Measurements from ENCODE around the gene CMIP.

The CMIP gene

DNA sequence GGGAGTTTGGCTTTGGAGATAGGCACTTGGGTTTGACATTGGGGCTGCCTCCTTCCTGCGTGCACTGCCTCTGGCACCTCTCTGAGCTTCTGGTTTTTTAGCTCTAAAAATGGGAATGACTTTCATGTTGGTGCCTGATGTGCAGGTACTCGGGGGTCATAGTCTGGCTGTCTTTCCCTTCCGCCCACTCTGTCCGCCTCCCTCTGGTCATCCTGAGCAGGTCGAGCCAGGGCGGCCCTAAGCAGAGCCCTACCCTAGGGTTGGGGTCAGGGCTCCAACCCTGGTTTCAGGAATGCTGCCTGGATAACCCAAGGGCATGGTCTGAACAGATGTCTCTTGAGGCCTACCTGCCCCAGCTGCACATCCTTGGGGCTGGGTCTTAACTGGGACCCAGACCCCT is 64.8 kb downstream of the CMIP start:
- Mint-ChIP-seq H3K4me3 (no peak overlapping the region), H3K9me3 (peaks cover 2% of the 10 kb centered on the region), H3K27me3 (ENCODE audit: low read depth) (no peaks in the 10 kb centered on the region), H3K4me1 (peaks cover 22% of the 10 kb centered on the region), H3K27ac (no peak overlapping the region), H3K36me3 (ENCODE audit: low read depth) (peaks cover 6% of the 10 kb centered on the region)
- TF ChIP-seq, protein P1, sequence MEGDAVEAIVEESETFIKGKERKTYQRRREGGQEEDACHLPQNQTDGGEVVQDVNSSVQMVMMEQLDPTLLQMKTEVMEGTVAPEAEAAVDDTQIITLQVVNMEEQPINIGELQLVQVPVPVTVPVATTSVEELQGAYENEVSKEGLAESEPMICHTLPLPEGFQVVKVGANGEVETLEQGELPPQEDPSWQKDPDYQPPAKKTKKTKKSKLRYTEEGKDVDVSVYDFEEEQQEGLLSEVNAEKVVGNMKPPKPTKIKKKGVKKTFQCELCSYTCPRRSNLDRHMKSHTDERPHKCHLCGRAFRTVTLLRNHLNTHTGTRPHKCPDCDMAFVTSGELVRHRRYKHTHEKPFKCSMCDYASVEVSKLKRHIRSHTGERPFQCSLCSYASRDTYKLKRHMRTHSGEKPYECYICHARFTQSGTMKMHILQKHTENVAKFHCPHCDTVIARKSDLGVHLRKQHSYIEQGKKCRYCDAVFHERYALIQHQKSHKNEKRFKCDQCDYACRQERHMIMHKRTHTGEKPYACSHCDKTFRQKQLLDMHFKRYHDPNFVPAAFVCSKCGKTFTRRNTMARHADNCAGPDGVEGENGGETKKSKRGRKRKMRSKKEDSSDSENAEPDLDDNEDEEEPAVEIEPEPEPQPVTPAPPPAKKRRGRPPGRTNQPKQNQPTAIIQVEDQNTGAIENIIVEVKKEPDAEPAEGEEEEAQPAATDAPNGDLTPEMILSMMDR (IDR thresholded peaks at IDR 0.05; ENCODE audit: unreplicated experiment in 3 of 3) = no peak

- TF ChIP-seq, protein P1 (IDR thresholded peaks at IDR 0.05; ENCODE audit: unreplicated experiment in 3 of 3) = no peak
- Mint-ChIP-seq H3K27me3 (ENCODE audit: low read depth) (no peaks in the 10 kb centered on the region), H3K27ac (no peak overlapping the region), H3K4me1 (peaks cover 19% of the 10 kb centered on the region), H3K9me3 (peaks cover 2% of the 10 kb centered on the region), H3K4me3 (no peak overlapping the region), H3K36me3 (ENCODE audit: low read depth) (peaks cover 6% of the 10 kb centered on the region)
Measured at GRCh38 chr16:81510016-81510415, 65.4 kb downstream of the CMIP start.

DNA sequence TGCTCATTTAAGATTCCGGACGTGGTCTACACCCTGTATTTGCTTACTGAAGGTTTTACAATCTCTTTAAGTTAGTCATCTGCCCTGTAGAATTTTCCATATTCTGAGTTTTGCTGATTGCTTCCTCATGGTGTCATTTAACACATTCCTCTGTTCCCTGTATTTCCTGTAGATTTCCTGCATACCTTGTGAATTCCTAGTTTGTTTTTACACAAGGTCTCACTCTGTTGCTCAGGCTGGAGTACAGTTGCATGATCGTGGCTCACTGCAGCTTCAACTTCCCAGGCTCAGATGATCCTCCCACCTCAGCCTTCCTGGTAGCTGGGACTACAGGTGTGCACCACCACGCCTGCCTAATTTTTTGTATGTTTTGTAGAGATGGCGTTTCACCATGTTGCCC is 66.8 kb downstream of the CMIP start:
- TF ChIP-seq, protein P1 (IDR thresholded peaks at IDR 0.05; ENCODE audit: unreplicated experiment in 3 of 3) = no peak
- Mint-ChIP-seq H3K36me3 (ENCODE audit: low read depth) (peaks cover 10% of the 10 kb centered on the region), H3K4me1 (peaks cover 24% of the 10 kb centered on the region), H3K9me3 (peaks cover 2% of the 10 kb centered on the region), H3K27ac (no peak overlapping the region), H3K4me3 (no peak overlapping the region), H3K27me3 (ENCODE audit: low read depth) (no peaks in the 10 kb centered on the region)

DNA sequence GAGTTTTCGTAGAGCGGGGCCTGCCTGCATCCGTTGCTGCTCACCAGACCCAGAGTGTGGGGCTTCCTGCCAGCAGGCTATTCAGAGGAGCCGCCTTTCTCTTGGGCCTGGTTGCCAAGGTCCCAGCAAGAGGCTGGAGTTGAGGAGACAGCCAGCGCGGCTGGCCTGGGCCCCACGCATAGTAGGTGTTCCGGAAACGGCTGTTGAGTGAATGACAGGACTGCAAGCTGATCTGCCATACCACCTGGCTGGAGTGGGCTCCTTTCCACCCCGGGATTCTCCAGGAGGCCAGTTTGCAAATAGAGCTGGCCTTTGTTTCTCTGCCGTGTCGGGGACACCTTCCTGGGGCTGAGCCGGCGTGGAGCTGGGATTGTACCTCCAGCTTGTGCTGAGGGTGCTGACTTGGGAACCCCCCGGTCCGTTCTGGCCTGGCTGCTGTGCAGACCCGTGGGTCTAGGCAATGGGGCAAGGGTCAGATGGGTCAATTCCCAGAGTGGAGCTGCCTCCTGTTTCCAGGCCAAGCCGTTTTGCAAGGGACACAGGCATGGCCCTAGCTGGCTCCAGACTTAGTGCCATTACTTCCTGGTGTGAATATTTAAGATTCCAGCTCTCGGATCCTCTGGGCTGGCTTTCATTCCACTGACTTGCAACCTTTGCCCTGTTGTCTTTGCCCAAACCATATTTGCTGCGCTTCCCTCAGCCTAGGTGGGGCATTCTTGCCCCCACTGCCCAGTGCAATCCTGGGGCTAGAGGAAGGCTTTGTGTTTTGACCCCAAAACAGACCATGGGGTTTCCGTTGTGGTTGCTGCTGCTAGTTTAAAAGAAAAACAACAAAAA is 68.8 kb downstream of the CMIP start:
- H3K4me1 Mint-ChIP-seq = peaks cover 24% of the 10 kb centered on the region
- peak overlapping the region in 2 of 3 experiments; percentile 39 to 58 for H3K27ac Mint-ChIP-seq
- H3K27me3 Mint-ChIP-seq (ENCODE audit: low read depth) = no peaks in the 10 kb centered on the region
- no peak overlapping the region for H3K4me3 Mint-ChIP-seq
- TF ChIP-seq, protein P1 (IDR thresholded peaks at IDR 0.05; ENCODE audit: unreplicated experiment in 3 of 3) = no peak
- H3K36me3 Mint-ChIP-seq (ENCODE audit: low read depth) = peaks cover 10% of the 10 kb centered on the region
- peaks cover 2% of the 10 kb centered on the region for H3K9me3 Mint-ChIP-seq

- H3K4me3 Mint-ChIP-seq = no peak overlapping the region
- H3K4me1 Mint-ChIP-seq = peaks cover 24% of the 10 kb centered on the region
- H3K27me3 Mint-ChIP-seq (ENCODE audit: low read depth) = no peaks in the 10 kb centered on the region
- TF ChIP-seq, protein P1 (IDR thresholded peaks at IDR 0.05; ENCODE audit: unreplicated experiment in 3 of 3) = no peak
- peak overlapping the region in 1 of 3 experiments; percentile 24 for H3K27ac Mint-ChIP-seq
- peaks cover 10% of the 10 kb centered on the region for H3K36me3 Mint-ChIP-seq (ENCODE audit: low read depth)
- peaks cover 2% of the 10 kb centered on the region for H3K9me3 Mint-ChIP-seq
Measured at GRCh38 chr16:81514041-81514559, 69.5 kb downstream of the CMIP start.
